Stimulated activated effector memory CD8-positive, alpha-beta T cell treated with anti-CD3 and anti-CD28 coated beads, Interleukin-12 subunit alpha, Interleukin-12 subunit beta, amount 100 ng/mL, for 72 hours (primary cell): ENCODE measurements around the gene YIF1B.
A peak's percentile ranks its signal among the peaks of the same experiment; 100 is the strongest.
"Not testable (repeated sequence)": the region's sequence is repeated elsewhere in the genome, so short reads cannot be mapped to it uniquely, and the experiment has no call there.

Source experiments
- ATAC-seq: fragments of 150-1000 bp; cut with Tn5 transposase; 2 replicates; pipeline ENCODE4 v1.10.0; 2021
- DNase-seq, 2 donors: peaks; one replicate each; pipeline ENCODE4 v3.0.0; 2021 to 2022; ENCODE audit warnings: low spot score in 2 of 2
- H3K27ac Mint-ChIP-seq: one replicate; pipeline ENCODE4 v1.8.0; 2022; ENCODE audit warnings: mild to moderate bottlenecking, mixed read lengths
- H3K36me3 Mint-ChIP-seq: one replicate; pipeline ENCODE4 v1.8.0; 2022; ENCODE audit warnings: mild to moderate bottlenecking, mixed read lengths
- H3K4me1 Mint-ChIP-seq: one replicate; pipeline ENCODE4 v1.8.0; 2022; ENCODE audit warnings: mixed read lengths
- H3K4me3 Mint-ChIP-seq: one replicate; pipeline ENCODE4 v1.8.0; 2022; ENCODE audit warnings: mild to moderate bottlenecking, mixed read lengths
- H3K9me3 Mint-ChIP-seq: one replicate; pipeline ENCODE4 v1.8.0; 2022; ENCODE audit warnings: mixed read lengths

Gene YIF1B

GRCh38 chr19:38262585-38263268 lies 53.0 kb downstream of the YIF1B start:
- H3K4me1 Mint-ChIP-seq = peaks cover 34% of the 10 kb centered on the region
- H3K27ac Mint-ChIP-seq = peak overlapping the region; percentile 94
- DNase-seq = no peak
- H3K36me3 Mint-ChIP-seq = no peaks in the 10 kb centered on the region
- H3K9me3 Mint-ChIP-seq = no peaks in the 10 kb centered on the region
- H3K4me3 Mint-ChIP-seq = peak overlapping the region; percentile 76
- no peak for ATAC-seq

GRCh38 chr19:38261942-38262341 lies 53.8 kb downstream of the YIF1B start:
- DNase-seq, H3K27ac Mint-ChIP-seq, H3K4me3 Mint-ChIP-seq, ATAC-seq, H3K36me3 Mint-ChIP-seq, H3K9me3 Mint-ChIP-seq: not testable (repeated sequence)
- H3K4me1 Mint-ChIP-seq = peaks cover 27% of the 10 kb centered on the region

DNA sequence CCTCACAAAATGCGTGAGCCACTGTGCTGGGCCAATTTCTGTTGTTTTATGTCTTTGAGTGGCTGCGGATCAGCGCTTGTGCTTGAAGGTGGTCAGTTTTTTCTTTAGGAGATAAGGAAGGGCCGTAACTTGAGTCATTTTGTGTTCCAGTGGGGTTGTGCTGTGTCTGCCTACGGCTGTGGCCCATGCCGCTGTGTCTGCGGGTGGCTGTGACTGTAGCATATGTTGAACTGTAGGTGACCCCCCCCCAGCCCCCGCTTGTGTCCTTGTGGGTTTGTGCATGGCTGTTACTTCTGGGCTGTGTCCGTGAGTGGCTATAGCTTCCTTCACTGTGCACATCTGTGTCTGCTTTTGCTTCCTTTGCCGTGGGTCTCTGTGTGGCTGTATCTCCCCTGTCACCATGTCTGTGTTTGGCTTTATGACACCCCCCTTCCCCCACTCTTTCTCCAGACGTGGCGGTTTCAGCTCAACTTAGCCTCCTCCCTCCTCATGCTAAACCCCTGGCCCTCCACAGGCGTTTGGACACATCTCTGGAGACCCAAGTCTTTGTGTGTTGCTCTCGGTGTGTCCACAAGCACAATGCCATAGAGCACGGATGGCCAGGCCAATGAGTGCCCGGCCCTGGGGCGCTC lies 60.2 kb downstream of the YIF1B start:
- no peak for DNase-seq
- Mint-ChIP-seq H3K27ac (no peak overlapping the region), H3K9me3 (no peaks in the 10 kb centered on the region), H3K4me1 (no peaks in the 10 kb centered on the region), H3K36me3 (no peaks in the 10 kb centered on the region), H3K4me3 (no peak overlapping the region)
- peak; percentile 12 for ATAC-seq

- DNase-seq = no peak
- no peak for ATAC-seq
- Mint-ChIP-seq H3K4me3 (no peak overlapping the region), H3K36me3 (no peaks in the 10 kb centered on the region), H3K9me3 (no peaks in the 10 kb centered on the region), H3K27ac (no peak overlapping the region), H3K4me1 (no peaks in the 10 kb centered on the region)
Observed at GRCh38 chr19:38253788-38254187, 62.0 kb downstream of the YIF1B start.
